ENCODE measurements around the gene FUZ.

DNA sequence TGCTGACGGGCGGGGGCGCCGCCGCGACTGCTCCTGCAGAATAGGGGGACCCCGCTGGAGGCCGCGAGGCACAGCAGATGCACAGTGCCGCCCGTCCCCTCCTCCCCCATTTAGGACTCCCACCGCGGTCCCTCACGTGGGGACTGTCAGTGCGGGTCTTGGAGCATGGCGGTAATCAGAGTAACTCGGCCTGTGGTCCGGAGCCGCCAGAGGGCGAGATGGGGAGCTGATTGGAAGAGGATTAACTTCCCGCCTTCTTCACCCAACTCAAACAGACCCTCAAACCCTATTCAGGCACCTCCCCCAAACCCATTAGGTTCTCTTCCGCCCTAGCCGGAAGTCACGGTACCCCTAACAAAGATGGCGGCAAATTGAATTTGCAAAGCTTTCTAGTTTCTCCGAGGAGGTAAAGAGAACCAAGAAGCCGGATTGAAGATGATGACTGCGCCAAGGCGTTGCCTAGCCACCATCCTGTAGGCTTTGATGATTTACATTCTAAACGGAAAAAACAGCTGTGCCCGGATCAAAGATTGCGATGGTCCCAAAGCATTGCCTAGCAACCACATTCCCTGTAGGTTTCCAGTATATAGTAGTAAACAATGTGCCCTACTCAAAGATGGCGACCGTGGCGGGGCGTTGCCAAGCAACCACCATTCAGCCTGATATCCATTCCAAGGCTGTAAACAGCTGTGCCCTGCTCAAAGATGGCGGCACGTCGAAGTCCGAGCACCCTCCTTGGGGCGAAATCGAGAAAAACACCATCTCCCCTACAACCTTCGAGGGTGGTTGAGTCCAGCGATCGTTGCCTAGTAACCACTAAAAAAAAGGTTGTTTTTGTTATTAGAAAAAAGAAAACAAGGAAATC is at the start of gene FUZ:
- TF ChIP-seq CTCF (IDR thresholded peaks at IDR 0.05; ENCODE audit: poor library complexity, severe bottlenecking) (peak; percentile 63), EP300 (conservative IDR thresholded peaks at IDR 0.05; ENCODE audit: poor library complexity, severe bottlenecking) (peak; percentile 81), EZH2 (IDR thresholded peaks at IDR 0.05; ENCODE audit: borderline replicate concordance, insufficient read depth, low read length, poor library complexity, severe bottlenecking) (no peak), RAD21 (conservative IDR thresholded peaks at IDR 0.05) (peak; percentile 56), SMC3 (conservative IDR thresholded peaks at IDR 0.05; ENCODE audit: poor library complexity) (peak; percentile 66), REST (IDR thresholded peaks at IDR 0.05; ENCODE audit: borderline replicate concordance) (peak; percentile 79), TAF1 (IDR thresholded peaks at IDR 0.05; ENCODE audit: low read depth) (peak; percentile 86), POLR2AphosphoS5 (IDR thresholded peaks at IDR 0.05) (peak; percentile 67), MXI1 (conservative IDR thresholded peaks at IDR 0.05; ENCODE audit: poor library complexity, severe bottlenecking) (peak; percentile 85)

Data from neural cell (in vitro differentiated cells).